Glutamatergic neuron (in vitro differentiated cells): Measurements from ENCODE around the gene DHRS4. TPM values are rescaled to one million over a fixed set of nuclear protein-coding genes. Genes with fewer than 3 reads are reported as not detected.
"Not testable (repeated sequence)": the region's sequence is repeated elsewhere in the genome, so short reads cannot be mapped to it uniquely, and the experiment has no call there.

Experiments
- DNase-seq: peaks from one replicate; pipeline ENCODE4 v3.0.0; 2022
- H3K27ac Mint-ChIP-seq: one replicate; pipeline ENCODE4 v1.8.0; 2020; ENCODE audit warnings: mild to moderate bottlenecking, mixed read lengths, inconsistent platforms; ENCODE audit not compliant: unreplicated experiment
- H3K27me3 Mint-ChIP-seq: one replicate; pipeline ENCODE4 v1.8.0; 2020; ENCODE audit warnings: mild to moderate bottlenecking, moderate library complexity, mixed read lengths, inconsistent platforms; ENCODE audit not compliant: unreplicated experiment
- H3K36me3 Mint-ChIP-seq: one replicate; pipeline ENCODE4 v1.8.0; 2020; ENCODE audit warnings: mild to moderate bottlenecking, mixed read lengths, inconsistent platforms; ENCODE audit not compliant: unreplicated experiment
- H3K4me1 Mint-ChIP-seq: one replicate; pipeline ENCODE4 v1.8.0; 2020; ENCODE audit warnings: mild to moderate bottlenecking, low read depth, mixed read lengths, inconsistent platforms; ENCODE audit not compliant: unreplicated experiment
- H3K4me3 Mint-ChIP-seq: one replicate; pipeline ENCODE4 v1.8.0; 2020; ENCODE audit warnings: mild to moderate bottlenecking, mixed read lengths, inconsistent platforms; ENCODE audit not compliant: unreplicated experiment
- H3K9me3 Mint-ChIP-seq: one replicate; pipeline ENCODE4 v1.8.0; 2020; ENCODE audit warnings: mild to moderate bottlenecking, moderate library complexity, mixed read lengths, inconsistent platforms; ENCODE audit not compliant: unreplicated experiment
- total RNA-seq: library from RNA; stranded (reverse); fragmentation: NEBNext Ultra II Directional; extraction: Animal tissue kit (Norgen Biotek cat#: 25700); gene quantifications from one replicate; pipeline ENCODE4 v1.2.1, GENCODE V29; 2021; ENCODE audit not compliant: unreplicated experiment
- TF ChIP-seq, protein P1 (sequence below): fragments of 200-600 bp; sonication (generic); IDR thresholded peaks from one replicate; pipeline ENCODE4 v1.5.0; 2021; ENCODE audit not compliant: partially characterized antibody, unreplicated experiment

The DHRS4 gene
- total RNA-seq, 1 donor from 2014 or later, result 6.1 TPM

DNA sequence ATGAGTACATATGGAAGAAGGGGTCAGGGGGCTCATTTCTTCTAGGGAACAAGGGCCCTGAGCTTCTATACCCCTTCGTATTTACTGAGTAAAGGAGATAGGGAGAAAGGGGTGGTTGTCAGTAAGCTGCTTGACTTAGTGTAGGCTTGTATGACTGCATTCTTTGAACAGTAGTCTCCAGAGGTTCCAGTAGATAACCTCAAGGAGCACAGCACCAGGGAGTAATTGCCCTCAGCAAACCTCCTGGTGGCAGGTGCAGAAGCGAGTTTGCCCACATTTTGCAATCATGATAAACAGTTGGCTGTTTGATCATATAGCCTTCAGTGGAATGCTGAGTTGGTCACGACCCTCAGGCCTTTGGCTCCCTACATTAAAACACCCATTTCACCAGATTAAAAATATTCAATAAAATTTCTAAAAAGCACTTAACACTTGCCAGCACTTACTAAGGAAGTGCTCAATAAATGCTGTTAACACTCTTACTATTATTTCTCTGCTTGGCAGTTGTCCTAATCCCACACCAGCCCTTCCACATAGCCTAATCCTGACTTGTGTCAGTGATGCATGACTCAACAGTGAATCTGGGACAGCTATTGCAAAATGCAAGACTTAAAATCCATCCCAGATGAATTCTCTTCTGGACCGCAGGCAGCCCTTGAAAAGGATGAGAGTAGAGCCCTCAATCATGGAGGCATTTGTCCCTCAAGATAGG lies 31.5 kb downstream of the DHRS4 start:
- no peak for DNase-seq
- TF ChIP-seq, protein P1, sequence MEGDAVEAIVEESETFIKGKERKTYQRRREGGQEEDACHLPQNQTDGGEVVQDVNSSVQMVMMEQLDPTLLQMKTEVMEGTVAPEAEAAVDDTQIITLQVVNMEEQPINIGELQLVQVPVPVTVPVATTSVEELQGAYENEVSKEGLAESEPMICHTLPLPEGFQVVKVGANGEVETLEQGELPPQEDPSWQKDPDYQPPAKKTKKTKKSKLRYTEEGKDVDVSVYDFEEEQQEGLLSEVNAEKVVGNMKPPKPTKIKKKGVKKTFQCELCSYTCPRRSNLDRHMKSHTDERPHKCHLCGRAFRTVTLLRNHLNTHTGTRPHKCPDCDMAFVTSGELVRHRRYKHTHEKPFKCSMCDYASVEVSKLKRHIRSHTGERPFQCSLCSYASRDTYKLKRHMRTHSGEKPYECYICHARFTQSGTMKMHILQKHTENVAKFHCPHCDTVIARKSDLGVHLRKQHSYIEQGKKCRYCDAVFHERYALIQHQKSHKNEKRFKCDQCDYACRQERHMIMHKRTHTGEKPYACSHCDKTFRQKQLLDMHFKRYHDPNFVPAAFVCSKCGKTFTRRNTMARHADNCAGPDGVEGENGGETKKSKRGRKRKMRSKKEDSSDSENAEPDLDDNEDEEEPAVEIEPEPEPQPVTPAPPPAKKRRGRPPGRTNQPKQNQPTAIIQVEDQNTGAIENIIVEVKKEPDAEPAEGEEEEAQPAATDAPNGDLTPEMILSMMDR, result no peak
- Mint-ChIP-seq H3K9me3 (peaks cover 4% of the 10 kb centered on the region), H3K27me3 (peaks cover 9% of the 10 kb centered on the region), H3K36me3 (no peaks in the 10 kb centered on the region), H3K27ac (no peak overlapping the region), H3K4me3 (no peak overlapping the region), H3K4me1 (peaks cover 10% of the 10 kb centered on the region)

DNA sequence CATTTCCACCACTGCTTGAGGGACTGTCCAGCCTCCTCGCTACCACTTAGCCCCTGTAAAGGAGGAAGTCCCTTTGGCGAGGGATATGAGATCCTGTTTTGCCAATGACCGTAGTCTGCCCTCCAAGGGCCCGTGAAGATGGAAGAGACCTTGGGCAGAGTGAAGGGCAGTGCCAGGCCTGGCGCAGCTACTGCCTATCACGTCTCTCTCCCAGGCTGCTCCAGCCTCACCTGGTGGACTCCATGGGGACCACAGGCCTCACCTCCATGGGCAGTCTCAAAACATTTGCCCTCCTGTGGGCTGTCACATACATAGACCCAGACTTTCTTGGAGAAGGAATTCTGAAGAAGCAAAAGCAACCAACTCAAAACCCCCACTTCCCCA lies 34.6 kb downstream of the DHRS4 start:
- not testable (repeated sequence) for DNase-seq, H3K27ac Mint-ChIP-seq, H3K36me3 Mint-ChIP-seq, H3K27me3 Mint-ChIP-seq, H3K9me3 Mint-ChIP-seq
- H3K4me1 Mint-ChIP-seq, result peaks cover 10% of the 10 kb centered on the region
- H3K4me3 Mint-ChIP-seq, result peak overlapping the region; percentile 8

DNA sequence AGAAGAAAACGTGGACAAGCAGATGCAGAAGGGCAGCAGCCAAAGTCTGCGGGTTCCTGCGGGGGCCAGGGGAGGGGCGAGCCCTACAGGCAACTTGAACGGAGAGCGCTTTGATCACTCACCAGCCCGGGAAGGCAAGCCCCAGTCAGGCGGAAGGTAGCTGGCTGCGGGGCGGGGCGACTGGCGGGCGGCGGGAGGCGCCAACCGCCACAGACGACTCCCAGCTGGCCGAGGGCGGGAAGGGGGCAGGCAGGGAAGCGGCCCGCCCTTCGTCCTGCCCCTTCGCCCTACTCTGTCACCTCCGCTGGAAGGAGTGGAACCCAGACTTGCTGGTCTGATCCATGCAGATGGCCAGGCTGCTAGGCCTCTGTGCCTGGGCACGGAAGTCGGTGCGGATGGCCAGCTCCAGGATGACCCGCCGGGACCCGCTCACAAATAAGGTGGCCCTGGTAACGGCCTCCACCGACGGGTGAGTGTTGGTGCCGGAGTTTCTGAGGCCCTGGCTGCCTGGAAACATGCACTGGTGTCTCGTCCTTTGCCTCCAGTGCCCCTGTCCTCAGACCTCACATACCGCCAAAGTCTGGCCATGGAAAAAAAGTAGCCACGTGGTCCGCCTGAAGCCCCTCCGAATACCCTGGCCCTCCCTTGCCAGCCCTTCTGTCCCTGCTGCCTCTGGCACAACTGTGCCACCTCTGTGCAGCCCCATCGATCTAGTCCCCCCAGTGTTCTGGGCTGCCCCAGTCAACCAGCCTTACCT lies 35.2 kb downstream of the DHRS4 start, which contains the start of gene DHRS4L2:
TSS of gene DHRS4L2 (plus strand) at position 323 of the 757 bp plus-strand sequence. CDS start at position 342, 19 bp downstream.
- H3K27ac Mint-ChIP-seq, result not testable (repeated sequence)

DNA sequence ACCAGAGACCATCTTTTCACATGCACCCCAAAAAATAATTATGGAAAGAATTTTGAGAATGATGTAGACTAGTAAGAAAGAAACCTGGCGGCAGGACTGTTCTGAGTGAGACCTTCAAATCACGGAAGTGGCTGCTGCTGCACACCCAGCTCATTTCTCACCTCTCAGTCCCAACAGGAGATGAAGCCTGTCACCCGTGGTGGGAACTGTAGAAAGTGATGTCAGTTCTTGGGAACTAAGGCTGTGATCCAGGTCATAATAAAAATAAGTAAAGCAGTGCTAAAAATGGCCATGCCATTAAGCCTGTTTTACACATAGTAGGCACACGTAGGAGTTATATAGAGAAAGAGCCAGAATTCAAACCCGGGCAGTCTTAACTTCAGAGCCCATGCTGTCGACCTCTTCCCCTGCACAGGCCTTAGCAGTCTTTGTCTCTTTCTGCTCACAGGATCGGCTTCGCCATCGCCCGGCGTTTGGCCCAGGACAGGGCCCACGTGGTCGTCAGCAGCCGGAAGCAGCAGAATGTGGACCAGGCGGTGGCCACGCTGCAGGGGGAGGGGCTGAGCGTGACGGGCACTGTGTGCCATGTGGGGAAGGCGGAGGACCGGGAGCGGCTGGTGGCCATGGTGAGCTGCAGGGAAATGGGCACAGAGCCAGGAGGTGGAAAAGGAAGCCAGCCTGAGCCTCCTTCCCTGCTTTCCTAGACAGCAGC lies 36.3 kb downstream of the DHRS4 start:
- not testable (repeated sequence) for H3K9me3 Mint-ChIP-seq, H3K4me3 Mint-ChIP-seq, H3K27me3 Mint-ChIP-seq, DNase-seq, H3K36me3 Mint-ChIP-seq, H3K27ac Mint-ChIP-seq
- H3K4me1 Mint-ChIP-seq, result peaks cover 10% of the 10 kb centered on the region

More for the DNA sequence above, 35.2 kb downstream of the DHRS4 start, which contains the start of gene DHRS4L2:
- not testable (repeated sequence) for H3K36me3 Mint-ChIP-seq, H3K27me3 Mint-ChIP-seq, H3K9me3 Mint-ChIP-seq
- DNase-seq, result peak; percentile 73
- H3K4me3 Mint-ChIP-seq, result peak within 1 kb of the TSS; percentile 52
- H3K4me1 Mint-ChIP-seq, result peaks cover 10% of the 10 kb centered on the region

DNA sequence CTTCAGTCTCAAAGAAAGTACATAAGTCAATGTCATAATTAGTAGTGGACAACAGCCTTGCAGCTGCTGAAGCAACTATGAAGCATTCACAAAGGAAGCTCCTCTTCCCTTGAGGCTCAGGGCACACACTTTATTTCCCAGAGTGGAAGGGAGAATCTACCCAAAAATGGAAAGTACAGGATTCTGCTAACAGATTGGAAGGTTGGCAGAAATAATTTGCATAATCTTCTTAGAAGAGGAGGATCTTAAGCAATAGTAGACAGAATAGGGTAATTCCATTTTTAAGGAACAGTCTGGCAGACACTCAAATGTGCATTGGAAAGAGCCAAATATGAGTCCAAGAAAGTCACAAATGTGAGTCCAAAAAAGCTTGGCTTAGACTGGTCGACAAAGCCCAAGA lies 37.4 kb downstream of the DHRS4 start:
- H3K9me3 Mint-ChIP-seq, H3K36me3 Mint-ChIP-seq, H3K27ac Mint-ChIP-seq, H3K4me3 Mint-ChIP-seq, H3K27me3 Mint-ChIP-seq, DNase-seq: not testable (repeated sequence)
- H3K4me1 Mint-ChIP-seq, result peaks cover 10% of the 10 kb centered on the region

DNA sequence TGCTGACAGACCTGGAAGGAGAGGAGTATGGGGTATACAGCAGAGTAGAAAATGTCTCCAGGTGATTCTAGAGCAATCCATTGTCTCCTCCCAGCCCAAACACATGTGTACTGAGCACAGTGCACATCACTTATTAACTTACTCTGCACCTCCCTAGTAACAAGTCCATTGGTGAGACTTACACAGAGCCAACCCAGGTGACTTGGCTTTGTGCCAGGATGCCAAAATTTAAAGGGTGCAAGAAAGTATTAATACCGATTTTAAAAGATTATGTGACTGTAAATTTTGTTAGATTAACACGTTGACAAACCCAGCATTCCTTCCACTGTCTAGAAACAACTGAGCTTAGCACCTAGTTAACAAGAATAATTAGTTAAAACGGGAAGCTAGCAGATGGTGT lies 39.5 kb downstream of the DHRS4 start:
- not testable (repeated sequence) for H3K36me3 Mint-ChIP-seq, H3K27ac Mint-ChIP-seq, DNase-seq, H3K4me1 Mint-ChIP-seq, H3K9me3 Mint-ChIP-seq, H3K4me3 Mint-ChIP-seq, H3K27me3 Mint-ChIP-seq

DNA sequence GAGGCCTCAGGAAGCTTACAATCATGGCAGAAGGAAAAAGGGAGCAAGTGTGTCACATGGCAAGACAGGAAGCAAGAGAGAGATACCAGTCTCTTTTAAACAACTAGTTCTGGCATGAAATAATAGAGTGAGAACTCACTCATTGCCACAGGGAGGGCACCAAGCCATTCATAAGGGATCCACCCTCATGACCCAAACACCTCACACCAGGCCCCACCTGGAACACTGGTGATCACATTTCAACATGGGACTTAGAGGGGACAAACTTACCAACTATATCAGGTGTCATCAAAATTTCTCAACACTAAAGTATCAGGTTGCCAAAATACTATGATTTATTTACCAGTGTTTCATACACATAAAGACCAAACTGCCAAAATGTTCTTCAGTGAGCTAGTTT lies 42.4 kb downstream of the DHRS4 start:
- not testable (repeated sequence) for H3K4me1 Mint-ChIP-seq, H3K27ac Mint-ChIP-seq, H3K36me3 Mint-ChIP-seq, H3K4me3 Mint-ChIP-seq, H3K9me3 Mint-ChIP-seq, H3K27me3 Mint-ChIP-seq, DNase-seq

DNA sequence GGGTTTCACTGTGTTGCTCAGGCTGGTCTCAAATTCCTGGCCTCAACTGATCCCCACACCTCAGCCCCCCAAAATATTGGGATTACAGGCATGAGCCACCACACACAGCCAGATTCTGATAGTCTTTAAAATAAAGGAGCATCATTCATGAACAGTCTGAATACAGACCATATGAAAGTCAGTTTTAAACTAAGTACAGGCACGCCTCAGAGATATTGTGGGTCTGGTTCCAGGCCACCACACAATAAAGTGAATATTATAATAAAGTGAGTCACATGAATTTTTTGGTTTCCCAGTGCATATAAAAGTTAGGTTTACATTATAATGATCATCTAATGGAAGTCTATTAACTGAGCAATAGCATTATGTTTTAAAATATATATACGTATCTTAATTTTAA lies 43.3 kb downstream of the DHRS4 start:
- not testable (repeated sequence) for H3K4me3 Mint-ChIP-seq, H3K36me3 Mint-ChIP-seq, H3K27ac Mint-ChIP-seq, H3K4me1 Mint-ChIP-seq, H3K9me3 Mint-ChIP-seq, DNase-seq, H3K27me3 Mint-ChIP-seq

DNA sequence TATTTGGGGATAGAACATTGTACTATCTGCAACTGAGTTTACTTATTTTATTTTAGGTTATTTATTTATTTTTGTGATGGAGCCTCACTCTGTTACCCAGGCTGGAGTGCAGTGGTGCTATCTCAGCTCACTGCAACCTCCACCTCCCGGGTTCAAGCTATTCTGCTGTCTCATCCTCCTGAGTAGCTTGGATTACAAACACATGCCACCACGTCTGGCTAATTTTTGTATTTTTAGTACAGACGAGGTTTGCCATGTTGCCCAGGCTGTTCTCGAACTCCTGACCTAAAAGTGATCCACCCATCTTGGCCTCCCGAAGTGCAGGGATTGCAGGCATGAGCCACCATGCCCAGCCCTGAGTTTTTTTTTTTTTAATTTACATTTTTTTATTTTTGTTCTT lies 46.1 kb downstream of the DHRS4 start:
- H3K27ac Mint-ChIP-seq, H3K9me3 Mint-ChIP-seq, H3K4me1 Mint-ChIP-seq, DNase-seq, H3K36me3 Mint-ChIP-seq, H3K4me3 Mint-ChIP-seq, H3K27me3 Mint-ChIP-seq: not testable (repeated sequence)

DNA sequence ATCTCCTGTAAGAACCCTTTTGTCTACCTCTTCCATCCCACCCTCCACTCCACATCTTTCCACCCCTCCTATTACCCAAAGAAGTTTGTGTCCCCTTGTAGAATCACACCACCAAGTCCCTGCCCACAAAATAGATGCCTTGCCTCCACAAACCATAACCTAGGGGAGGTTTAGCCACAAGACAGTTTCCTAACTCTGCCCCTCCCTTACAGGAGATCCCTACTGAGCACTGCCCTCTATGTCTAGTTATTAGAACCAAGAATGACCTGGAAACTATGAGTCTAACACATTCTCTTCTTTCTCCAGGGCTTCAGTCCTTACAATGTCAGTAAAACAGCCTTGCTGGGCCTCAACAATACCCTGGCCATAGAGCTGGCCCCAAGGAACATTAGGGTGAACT lies 47.5 kb downstream of the DHRS4 start:
- H3K4me3 Mint-ChIP-seq, H3K27me3 Mint-ChIP-seq, H3K27ac Mint-ChIP-seq, DNase-seq, H3K9me3 Mint-ChIP-seq, H3K4me1 Mint-ChIP-seq, H3K36me3 Mint-ChIP-seq: not testable (repeated sequence)

DNA sequence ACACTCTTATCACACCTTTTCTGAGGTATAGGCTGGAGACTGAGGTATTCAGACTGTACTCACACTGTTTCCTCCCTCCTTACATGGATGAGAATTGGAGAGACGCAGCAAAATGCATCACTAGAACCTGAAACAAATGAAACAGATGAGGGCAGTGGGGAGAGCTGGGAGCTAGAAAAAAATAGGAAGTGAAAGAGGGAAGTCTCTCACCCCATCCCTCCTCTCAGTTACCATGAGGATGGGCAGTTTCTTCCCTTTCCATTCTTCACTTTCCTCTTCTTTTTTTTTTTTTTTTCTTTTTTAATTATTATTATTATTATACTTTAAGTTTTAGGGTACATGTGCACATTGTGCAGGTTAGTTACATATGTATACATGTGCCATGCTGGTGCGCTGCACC lies 48.1 kb downstream of the DHRS4 start:
- not testable (repeated sequence) for H3K4me1 Mint-ChIP-seq

More for the DNA sequence above, 48.1 kb downstream of the DHRS4 start:
- not testable (repeated sequence) for DNase-seq, H3K4me3 Mint-ChIP-seq, H3K27ac Mint-ChIP-seq, H3K36me3 Mint-ChIP-seq, H3K9me3 Mint-ChIP-seq, H3K27me3 Mint-ChIP-seq
